A673 (cell line): Measurements from ENCODE around the gene KDR. TPM values are rescaled to one million over a fixed set of nuclear protein-coding genes. Genes with fewer than 3 reads are reported as not detected.

Experiments used
- BruUV-seq: library from RNA; stranded (reverse); fragments of 400-500 nt; replicated peaks from 2 replicates; lab custom pipeline; 2021; lab: Mats Ljungman, UMichigan
- CTCF ChIA-PET: fragments of 300-600 bp; sonication (Branson Sonifier 250); formaldehyde crosslinking; loops from one replicate; lab custom pipeline; 2022; ENCODE audit warnings: antibody characterized with exemption; lab: Charles Lee
- POLR2A ChIA-PET: fragments of 300-600 bp; sonication (Branson Sonifier 250); formaldehyde crosslinking; loops from one replicate; lab custom pipeline; 2022; ENCODE audit warnings: antibody characterized with exemption; ENCODE audit not compliant: low non-redundant PET; lab: Charles Lee
- DNase-seq: peaks from one replicate; pipeline ENCODE4 v3.0.0-alpha.2; 2015; ENCODE audit warnings: low spot score
- H3K27ac ChIP-seq: fragments of 200-600 bp; sonication (generic); 2 replicates; pipeline ENCODE4 v1.5.1; 2016; ENCODE audit warnings: mixed run types, low read depth, mild to moderate bottlenecking, mixed read lengths, antibody characterized with exemption, low read length; ENCODE audit not compliant: poor library complexity, severe bottlenecking
- H3K27me3 ChIP-seq: fragments of 200-600 bp; sonication (generic); replicated peaks from 2 replicates; pipeline ENCODE4 v1.6.1; 2017; ENCODE audit warnings: mixed run types, low read depth, mild to moderate bottlenecking, mixed read lengths, antibody characterized with exemption, low read length; ENCODE audit not compliant: insufficient read depth, poor library complexity
- H3K36me3 ChIP-seq: fragments of 200-600 bp; sonication (generic); 2 replicates; pipeline ENCODE4 v1.6.1; 2016; ENCODE audit warnings: mixed run types, mild to moderate bottlenecking, mixed read lengths, antibody characterized with exemption, low read length; ENCODE audit not compliant: insufficient read depth, poor library complexity, severe bottlenecking
- H3K4me1 ChIP-seq: fragments of 200-600 bp; sonication (generic); 2 replicates; pipeline ENCODE4 v1.6.1; 2017; ENCODE audit warnings: mixed run types, mild to moderate bottlenecking, mixed read lengths, antibody characterized with exemption, low read length; ENCODE audit not compliant: insufficient read depth, poor library complexity, severe bottlenecking
- H3K4me3 ChIP-seq: fragments of 200-600 bp; sonication (generic); 2 replicates; pipeline ENCODE4 v1.5.1; 2016; ENCODE audit warnings: low read depth, mixed run types, mild to moderate bottlenecking, mixed read lengths, low read length; ENCODE audit not compliant: poor library complexity, severe bottlenecking
- H3K9me3 ChIP-seq: fragments of 200-600 bp; sonication (generic); 2 replicates; pipeline ENCODE4 v1.6.1; 2016; ENCODE audit warnings: mixed run types, low read depth, mild to moderate bottlenecking, mixed read lengths, antibody characterized with exemption, low read length; ENCODE audit not compliant: poor library complexity, severe bottlenecking
- EZH2 ChIP-seq: fragments of 200-600 bp; sonication (generic); IDR thresholded peaks from 2 replicates; pipeline ENCODE4 v1.6.1; 2017; ENCODE audit warnings: borderline replicate concordance, low read depth, mild to moderate bottlenecking, mixed read lengths, antibody characterized with exemption, low read length; ENCODE audit not compliant: poor library complexity, severe bottlenecking
- intact Hi-C: fragments of 100-400 bp; cut with micrococcal nuclease; formaldehyde crosslinking; loops from one replicate; pipeline ENCODE4 v1.10.0; 2022; ENCODE audit not compliant: unreplicated experiment
- total RNA-seq: library from RNA; stranded (reverse); gene quantifications from 2 replicates; pipeline ENCODE4 v1.2.3, GENCODE V29; 2021
- TF ChIP-seq, protein P1 (sequence below): fragments of 300-800, 200-600 bp; sonication (generic); conservative IDR thresholded peaks from 2 replicates; pipeline ENCODE4 v1.5.1; 2017; ENCODE audit warnings: low read depth, mild to moderate bottlenecking, antibody characterized with exemption, low read length, moderate library complexity, mixed read lengths

KDR gene
- total RNA-seq, 1 experiment from 2014 or later, result 0.47 TPM

DNA sequence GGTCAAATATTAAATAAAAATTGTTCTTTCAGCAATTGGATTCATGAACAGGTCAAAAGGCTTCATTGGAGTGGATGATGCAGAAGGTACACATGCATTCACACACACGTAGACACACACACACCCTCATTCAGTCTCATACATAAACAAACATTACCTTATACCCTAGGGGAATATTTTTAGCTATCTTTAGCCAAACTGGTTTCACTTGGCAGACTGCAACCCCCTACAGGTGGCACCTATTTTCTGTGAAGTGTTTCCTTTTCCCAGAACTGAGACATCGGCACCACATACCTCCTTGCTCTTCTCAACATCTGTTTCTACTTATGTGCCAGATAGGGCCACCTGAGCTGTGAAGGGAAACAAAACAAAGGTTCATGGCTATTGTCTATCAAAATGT lies 18.5 kb upstream of the KDR start:
- TF ChIP-seq, protein P1, sequence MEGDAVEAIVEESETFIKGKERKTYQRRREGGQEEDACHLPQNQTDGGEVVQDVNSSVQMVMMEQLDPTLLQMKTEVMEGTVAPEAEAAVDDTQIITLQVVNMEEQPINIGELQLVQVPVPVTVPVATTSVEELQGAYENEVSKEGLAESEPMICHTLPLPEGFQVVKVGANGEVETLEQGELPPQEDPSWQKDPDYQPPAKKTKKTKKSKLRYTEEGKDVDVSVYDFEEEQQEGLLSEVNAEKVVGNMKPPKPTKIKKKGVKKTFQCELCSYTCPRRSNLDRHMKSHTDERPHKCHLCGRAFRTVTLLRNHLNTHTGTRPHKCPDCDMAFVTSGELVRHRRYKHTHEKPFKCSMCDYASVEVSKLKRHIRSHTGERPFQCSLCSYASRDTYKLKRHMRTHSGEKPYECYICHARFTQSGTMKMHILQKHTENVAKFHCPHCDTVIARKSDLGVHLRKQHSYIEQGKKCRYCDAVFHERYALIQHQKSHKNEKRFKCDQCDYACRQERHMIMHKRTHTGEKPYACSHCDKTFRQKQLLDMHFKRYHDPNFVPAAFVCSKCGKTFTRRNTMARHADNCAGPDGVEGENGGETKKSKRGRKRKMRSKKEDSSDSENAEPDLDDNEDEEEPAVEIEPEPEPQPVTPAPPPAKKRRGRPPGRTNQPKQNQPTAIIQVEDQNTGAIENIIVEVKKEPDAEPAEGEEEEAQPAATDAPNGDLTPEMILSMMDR, result no peak
- no peak for TF ChIP-seq EZH2
- CTCF ChIA-PET, result no interaction called here
- Histone ChIP-seq H3K36me3 (no peaks in the 10 kb centered on the region), H3K27me3 (no peaks in the 10 kb centered on the region), H3K27ac (no peak overlapping the region), H3K9me3 (no peaks in the 10 kb centered on the region), H3K4me3 (no peak overlapping the region), H3K4me1 (no peaks in the 10 kb centered on the region)
- no peak for DNase-seq
- POLR2A ChIA-PET, result no interaction called here
- intact Hi-C loops, result no loop called here
- BruUV-seq, result no TSS peak

DNA sequence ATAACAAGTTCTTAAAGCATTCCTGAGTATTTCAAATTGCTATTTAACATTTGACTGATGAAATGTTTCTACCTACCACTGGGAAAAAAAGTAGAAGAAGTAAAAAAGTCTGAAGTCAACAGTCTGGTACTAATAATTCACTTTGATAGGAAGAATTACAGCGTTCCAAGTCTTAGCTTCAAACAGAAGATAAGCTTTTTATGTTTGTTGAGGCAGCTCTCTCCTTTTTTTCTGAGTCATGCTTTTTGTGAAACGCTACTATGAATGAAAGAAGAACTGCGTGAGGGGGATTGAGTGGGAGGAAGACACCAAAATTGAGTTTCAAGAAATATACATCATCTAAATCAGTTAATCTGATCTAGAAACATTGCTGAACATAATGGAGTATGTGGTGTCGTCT lies 13.0 kb upstream of the KDR start:
- BruUV-seq, result no TSS peak
- POLR2A ChIA-PET, result no interaction called here
- Histone ChIP-seq H3K4me1 (no peaks in the 10 kb centered on the region), H3K27me3 (no peaks in the 10 kb centered on the region), H3K4me3 (no peak overlapping the region), H3K27ac (no peak overlapping the region), H3K36me3 (no peaks in the 10 kb centered on the region), H3K9me3 (no peaks in the 10 kb centered on the region)
- DNase-seq, result no peak
- CTCF ChIA-PET, result no interaction called here
- TF ChIP-seq, protein P1, result no peak
- TF ChIP-seq EZH2, result no peak
- intact Hi-C loops, result no loop called here

DNA sequence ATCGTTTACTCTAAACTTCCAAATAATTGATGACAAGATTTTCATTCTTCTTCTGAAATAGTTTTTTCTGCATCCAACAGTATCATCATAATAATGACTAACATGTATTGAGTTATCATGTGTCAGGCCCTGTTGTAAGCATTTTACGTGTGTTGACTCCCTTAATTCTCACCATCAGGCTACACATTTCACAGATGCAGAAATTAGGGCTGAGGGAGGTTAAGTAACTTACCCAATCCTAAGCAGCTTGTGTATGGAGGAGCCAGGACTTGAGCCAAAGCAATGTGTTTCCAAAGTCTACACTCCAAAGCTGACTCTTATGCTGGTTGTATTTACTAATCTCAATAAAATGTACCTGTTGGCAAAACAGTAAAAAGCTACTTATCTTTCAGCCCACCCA lies 11.2 kb upstream of the KDR start:
- BruUV-seq, result no TSS peak
- no peak for DNase-seq
- Histone ChIP-seq H3K4me3 (no peak overlapping the region), H3K27ac (no peak overlapping the region), H3K4me1 (no peaks in the 10 kb centered on the region), H3K36me3 (no peaks in the 10 kb centered on the region), H3K27me3 (no peaks in the 10 kb centered on the region), H3K9me3 (no peaks in the 10 kb centered on the region)
- ChIA-PET CTCF (no interaction called here), POLR2A (no interaction called here)
- intact Hi-C loops, result no loop called here
- TF ChIP-seq, protein P1, result no peak
- no peak for TF ChIP-seq EZH2
